ENCODE measurements around the gene STK26.

DNA sequence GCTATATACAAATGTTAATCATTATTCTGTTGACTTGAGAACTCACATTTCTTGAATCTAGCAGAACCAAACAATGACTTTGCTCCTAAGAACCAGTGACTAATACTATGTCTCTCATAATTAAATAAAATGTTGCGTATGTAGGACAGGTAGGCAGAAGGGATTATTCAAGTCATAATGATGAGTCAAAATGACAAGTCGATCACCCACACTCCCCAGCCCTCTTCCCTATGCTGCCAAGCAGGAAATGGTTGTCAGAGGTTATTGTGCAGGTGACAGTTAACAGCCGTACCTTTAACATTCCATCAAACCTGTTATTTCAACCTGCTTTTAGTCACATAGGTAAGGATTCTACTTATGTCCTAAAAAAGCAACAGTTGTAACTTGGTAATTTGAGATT is 22.0 kb upstream of the STK26 start:
- TF ChIP-seq, protein P1, sequence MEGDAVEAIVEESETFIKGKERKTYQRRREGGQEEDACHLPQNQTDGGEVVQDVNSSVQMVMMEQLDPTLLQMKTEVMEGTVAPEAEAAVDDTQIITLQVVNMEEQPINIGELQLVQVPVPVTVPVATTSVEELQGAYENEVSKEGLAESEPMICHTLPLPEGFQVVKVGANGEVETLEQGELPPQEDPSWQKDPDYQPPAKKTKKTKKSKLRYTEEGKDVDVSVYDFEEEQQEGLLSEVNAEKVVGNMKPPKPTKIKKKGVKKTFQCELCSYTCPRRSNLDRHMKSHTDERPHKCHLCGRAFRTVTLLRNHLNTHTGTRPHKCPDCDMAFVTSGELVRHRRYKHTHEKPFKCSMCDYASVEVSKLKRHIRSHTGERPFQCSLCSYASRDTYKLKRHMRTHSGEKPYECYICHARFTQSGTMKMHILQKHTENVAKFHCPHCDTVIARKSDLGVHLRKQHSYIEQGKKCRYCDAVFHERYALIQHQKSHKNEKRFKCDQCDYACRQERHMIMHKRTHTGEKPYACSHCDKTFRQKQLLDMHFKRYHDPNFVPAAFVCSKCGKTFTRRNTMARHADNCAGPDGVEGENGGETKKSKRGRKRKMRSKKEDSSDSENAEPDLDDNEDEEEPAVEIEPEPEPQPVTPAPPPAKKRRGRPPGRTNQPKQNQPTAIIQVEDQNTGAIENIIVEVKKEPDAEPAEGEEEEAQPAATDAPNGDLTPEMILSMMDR (IDR thresholded peaks at IDR 0.05): no peak
- TF ChIP-seq POLR2A (IDR thresholded peaks at IDR 0.05) (no peak), EP300 (IDR thresholded peaks at IDR 0.05) (no peak)
